Hypothalamus (tissue), 51 donors: Measurements from ENCODE around the gene UGT2B10.

Source experiments
- DNase-seq, 51 donors: peaks; one replicate each; lab custom pipeline; 2025; lab: John Stamatoyannopoulos, UW

UGT2B10 gene

DNA sequence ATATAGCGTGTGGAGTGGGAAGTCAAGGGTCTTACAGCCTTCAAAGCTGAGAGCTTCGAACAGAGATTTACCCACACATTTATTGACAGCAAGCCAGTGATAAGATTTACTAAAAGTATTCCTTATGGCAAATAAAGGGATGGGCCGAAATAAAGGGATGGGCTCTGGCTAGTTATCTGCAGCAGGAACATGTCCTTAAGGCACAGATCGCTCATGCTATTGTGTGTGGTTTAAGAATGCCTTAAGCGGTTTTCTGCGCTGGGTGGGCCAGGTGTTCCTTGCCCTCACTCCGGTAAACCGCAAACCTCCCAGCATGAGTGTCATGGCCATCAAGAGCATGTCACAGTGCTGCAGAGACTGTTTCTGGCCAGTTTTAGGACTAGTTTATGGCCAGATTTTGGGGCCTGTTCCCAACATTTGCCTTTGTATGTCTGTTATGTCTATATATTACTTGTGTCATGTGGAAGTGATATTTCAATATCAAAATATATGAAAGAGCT, 53.5 kb downstream of the UGT2B10 start:
- DNase-seq: no peak

DNA sequence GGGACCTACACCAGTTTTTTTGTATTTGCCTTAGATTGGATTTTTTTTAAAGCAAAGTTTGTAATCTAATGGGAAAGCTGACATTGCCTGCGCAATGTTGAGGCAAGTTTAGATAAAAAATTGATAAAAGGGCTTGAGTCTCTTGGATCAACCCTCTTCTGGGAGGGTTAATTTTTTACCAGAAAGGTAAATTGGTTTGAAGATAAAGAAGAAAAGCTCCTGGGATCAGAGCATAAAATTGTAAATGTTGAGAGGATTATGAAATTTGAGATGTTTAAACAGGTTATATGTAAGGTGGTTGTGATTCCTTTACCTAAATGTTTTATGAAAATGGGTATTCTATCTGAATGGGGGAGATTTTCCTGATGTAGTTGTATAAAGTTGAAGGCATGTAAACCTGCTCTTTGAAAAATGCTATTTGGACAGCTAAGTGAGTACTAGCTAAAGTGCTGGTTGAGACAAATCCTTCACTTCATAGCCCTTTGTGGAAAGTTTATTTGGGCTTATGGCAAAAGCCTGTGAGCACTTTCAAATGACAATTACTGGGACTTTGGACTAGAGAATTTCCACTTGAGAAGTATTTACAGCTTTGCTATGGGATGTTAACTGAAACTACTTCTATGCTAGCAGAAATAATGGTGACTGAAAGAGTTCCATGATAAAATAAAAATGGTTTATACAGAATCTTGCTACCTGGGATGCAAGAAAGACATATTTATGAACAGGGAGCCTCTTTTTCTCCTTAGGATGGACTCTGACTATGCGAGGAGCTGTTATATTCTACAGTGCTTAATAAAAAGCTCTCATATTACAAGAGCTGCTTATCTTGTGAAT, 56.2 kb downstream of the UGT2B10 start:
- DNase-seq: no peak

DNA sequence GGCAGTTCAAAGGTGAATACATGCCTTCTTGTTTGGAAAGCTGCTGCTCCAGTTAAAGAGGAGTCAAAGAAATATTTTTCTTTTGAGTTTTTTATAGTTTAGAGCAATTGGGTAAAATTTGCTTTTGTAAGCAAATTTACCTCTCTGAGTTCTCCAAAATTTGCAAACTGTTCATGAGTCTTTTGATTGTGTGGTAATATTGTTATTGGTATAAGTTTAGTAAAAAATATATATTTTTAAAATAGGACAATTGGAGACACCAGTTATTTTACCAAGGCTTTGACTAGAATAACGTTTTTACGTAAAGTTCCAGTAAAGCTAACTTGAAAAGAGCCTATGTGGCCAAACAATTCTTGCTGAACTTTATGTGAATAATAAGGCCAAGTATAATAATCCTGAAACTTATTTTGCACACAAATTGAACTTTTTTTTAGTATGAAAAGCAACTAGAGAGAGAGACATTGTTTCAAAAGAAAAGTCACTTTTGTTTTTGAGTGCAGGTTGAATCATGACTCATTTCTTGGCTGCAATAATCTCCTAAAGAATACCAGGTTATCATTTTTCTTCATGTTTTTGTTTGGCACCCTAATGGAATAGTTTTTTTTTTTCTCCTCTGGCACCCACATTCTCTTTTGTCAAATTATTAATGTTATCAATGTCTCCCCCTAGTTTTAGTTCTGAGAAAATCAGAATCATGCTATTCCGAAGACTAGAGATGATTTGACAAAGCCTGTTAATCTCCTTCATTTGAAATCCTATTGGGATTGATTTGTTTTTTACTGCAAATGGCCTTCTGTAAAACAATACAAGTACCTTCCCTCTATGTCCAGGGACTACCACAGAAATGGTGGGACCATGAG, 57.1 kb downstream of the UGT2B10 start:
- DNase-seq: no peak

DNA sequence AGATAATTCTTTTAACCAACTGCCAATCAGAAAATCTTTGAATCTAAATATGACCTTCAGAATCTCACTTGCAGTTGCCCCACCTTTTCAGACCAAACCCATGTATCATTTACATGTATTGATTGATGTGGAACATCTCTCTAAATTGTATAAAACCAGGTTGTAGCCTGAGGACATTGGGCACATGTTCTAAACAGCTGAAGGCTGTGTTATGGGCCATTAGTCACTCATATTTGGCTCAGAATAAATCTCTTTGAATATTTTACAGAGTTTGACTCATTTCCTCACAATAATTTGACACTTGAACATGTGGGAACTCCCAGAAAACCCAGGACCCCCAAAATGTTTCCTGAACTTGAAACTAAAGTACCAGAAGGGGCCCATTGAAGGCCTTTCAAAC, 58.7 kb downstream of the UGT2B10 start:
- no peak for DNase-seq

DNA sequence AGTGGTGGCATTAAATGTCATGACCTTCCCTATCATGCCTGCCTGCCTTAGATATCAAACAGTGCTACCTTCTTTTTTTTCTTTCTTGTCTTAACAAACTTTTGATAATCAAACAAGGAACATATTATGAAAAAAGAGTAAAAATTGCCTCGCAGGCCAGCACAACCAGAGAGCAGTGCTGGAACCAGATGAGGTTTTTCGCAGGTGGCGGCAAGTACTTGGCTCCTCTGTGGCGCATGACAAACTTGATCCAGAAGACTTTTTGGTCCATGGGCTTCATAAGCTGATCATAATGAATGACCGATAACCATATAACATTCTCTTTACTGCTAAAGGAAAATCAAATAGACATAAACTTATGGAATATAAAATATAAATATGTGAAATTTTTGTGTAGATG, 61.8 kb downstream of the UGT2B10 start:
- DNase-seq: no peak

DNA sequence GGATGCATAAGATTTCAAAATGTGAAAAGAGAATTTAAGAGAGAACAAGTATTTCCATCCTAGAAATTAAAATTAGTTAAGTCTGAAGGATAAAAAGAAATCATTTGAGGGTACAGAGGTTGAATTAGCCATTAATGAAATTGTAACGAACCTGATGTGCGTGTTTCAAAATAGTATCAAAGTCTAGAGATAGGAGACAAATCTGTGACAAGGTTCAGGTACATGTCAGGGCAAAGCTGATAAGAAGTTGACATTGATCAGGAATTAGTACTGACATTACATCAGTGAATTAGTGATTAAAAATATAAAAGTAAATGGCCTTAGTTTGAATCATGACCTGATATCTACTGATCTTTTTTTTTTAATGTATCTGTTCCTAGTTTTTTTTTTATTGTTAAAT, 62.3 kb downstream of the UGT2B10 start:
- no peak for DNase-seq
